ENCODE results near the gene CIDEB. TPM values are rescaled to one million over a fixed set of nuclear protein-coding genes. Genes with fewer than 3 reads are reported as not detected.

Gene CIDEB
- total and polyA plus RNA-seq, 11 donors: 1.7 to 10.1 (median 3.0) TPM

DNA sequence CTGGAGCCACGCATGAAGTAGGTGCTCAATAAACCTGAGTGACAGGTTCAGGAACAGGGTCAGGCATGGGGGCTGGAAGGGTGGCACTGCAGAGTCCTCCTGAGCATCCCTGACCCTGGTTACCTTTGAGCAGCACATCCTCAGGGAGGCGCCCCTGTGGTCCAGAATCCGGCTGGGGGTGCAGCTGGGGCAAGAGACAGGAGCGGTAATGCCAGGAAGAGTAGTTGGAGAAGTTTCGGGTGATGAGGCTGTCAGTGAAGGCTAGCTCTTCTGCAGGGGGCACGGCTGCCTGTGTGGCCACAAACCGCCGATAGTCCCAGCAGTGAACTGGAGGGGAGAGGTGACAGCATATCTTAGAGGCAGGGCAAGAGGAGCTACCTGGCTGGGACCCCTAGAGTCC is 38.4 kb downstream of the CIDEB start:
- DNase-seq (no peak), ATAC-seq (no peak)
- Histone ChIP-seq H3K9me3 (no peaks in the 10 kb centered on the region), H3K36me3 (peaks cover 0 to 46% (median 30%) of the 10 kb centered on the region in 9 donors), H3K27me3 (no peaks in the 10 kb centered on the region), H3K27ac (no peak overlapping the region), H3K4me3 (no peak overlapping the region), H3K4me1 (peaks cover 0 to 35% (median 11%) of the 10 kb centered on the region in 12 donors)
- WGBS, 4 donors: 90 to 97% (median 93%) methylated on average over 8 of the region's 8 CpGs
- TF ChIP-seq CTCF (IDR thresholded peaks at IDR 0.05) (no peak), POLR2A (IDR thresholded peaks at IDR 0.05) (no peak)
- intact Hi-C loops (cut with DNase I): no loop called here

DNA sequence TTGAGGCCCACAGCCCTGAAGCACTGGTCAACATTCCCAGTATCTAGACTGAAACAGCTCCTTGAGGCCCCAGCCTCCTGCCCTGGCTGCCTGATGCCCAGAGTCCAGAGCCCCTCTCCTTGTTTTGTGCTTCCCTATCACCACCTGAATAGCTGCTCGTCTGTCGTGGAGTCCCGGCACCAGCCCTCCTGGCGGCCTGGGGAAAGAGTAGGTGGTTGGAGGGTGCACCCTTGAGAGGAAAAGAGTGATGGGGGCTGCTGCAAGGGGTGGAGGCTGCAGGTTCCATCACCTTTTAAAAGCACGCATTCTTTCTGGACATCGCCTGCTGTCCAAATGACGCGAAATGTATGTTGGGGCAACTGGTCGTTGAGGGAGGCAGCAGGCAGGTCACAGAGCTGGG is 39.6 kb downstream of the CIDEB start:
- Histone ChIP-seq H3K27ac (no peak overlapping the region), H3K27me3 (no peaks in the 10 kb centered on the region), H3K4me1 (peaks cover 0 to 24% (median 6%) of the 10 kb centered on the region in 12 donors), H3K36me3 (peaks cover 0 to 46% (median 30%) of the 10 kb centered on the region in 9 donors), H3K4me3 (no peak overlapping the region), H3K9me3 (no peaks in the 10 kb centered on the region)
- no peak for ATAC-seq
- TF ChIP-seq POLR2A (IDR thresholded peaks at IDR 0.05): no peak
- no peak for TF ChIP-seq CTCF (IDR thresholded peaks at IDR 0.05)
- intact Hi-C loops (cut with DNase I): no loop called here
- no peak for DNase-seq
- WGBS, 4 donors: 86 to 96% (median 89%) methylated on average over 9 of the region's 9 CpGs

- Histone ChIP-seq H3K27me3 (no peaks in the 10 kb centered on the region), H3K27ac (no peak overlapping the region), H3K36me3 (peaks cover 0 to 46% (median 30%) of the 10 kb centered on the region in 9 donors), H3K9me3 (no peaks in the 10 kb centered on the region), H3K4me1 (peaks cover 0 to 17% (median 6%) of the 10 kb centered on the region in 12 donors), H3K4me3 (no peak overlapping the region)
- intact Hi-C loops (cut with DNase I): no loop called here
- no peak for DNase-seq
- TF ChIP-seq POLR2A (IDR thresholded peaks at IDR 0.05) (no peak), CTCF (IDR thresholded peaks at IDR 0.05) (no peak)
- ATAC-seq: no peak
- WGBS, 4 donors: 91 to 95% (median 94%) methylated on average over 5 to 9 of the region's 9 CpGs
Measured at GRCh38 chr14:24267516-24267915, 40.3 kb downstream of the CIDEB start.

DNA sequence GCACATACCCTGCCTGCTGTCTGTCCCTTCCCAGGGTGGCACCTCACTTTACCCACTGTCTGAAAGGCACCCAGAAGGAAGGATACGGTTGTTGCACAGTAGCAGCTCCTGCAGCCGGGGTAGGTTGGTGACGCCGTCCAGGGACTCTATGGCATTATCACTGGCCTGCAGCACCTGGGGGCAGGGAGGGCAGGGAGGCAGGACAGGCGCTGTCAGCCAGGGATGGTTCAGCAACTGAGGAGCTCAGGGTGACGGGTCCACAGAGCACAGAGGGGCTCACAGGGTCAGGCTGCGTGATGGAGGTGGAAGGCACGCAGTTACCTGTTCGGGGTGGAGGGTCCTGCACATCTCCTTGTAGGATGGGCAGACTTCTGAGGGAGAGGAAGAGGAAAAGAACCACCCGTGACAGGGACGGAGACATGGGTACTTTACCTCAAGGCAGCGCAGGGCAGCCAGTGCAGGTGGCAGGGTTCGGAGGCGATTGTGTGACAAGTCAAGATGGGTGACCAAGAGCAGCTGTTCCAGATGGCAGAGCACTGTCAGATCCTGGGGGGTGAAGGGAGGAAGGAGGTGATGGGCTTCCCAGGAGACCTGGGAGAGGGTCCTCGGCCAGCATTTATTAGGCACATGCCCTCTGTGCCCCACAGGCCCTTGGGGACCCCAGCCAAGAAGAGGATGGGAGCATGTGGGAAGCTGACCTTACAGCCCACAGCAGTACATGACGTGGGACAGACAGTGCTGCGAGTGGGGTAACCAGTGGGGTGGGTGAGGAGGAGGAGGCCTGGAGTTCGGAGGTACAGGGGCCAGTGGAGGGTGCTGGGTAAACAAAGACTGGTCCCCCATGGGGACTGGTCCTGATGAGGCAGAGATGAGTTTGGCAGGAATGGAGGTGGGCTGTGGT is 41.2 kb downstream of the CIDEB start:
- H3K4me3 ChIP-seq: no peak overlapping the region
- no peak for TF ChIP-seq POLR2A (IDR thresholded peaks at IDR 0.05)
- TF ChIP-seq CTCF (IDR thresholded peaks at IDR 0.05): no peak
- peaks cover 0 to 46% (median 30%) of the 10 kb centered on the region in 9 donors for H3K36me3 ChIP-seq
- no peaks in the 10 kb centered on the region for H3K9me3 ChIP-seq
- DNase-seq (no peak), ATAC-seq (no peak)
- no peak overlapping the region for H3K27ac ChIP-seq
- intact Hi-C loops (cut with DNase I): no loop called here
- H3K4me1 ChIP-seq: peaks cover 0 to 7% (median 0%) of the 10 kb centered on the region in 12 donors
- 84 to 91% (median 88%) methylated on average over 18 of the region's 18 CpGs for WGBS, 4 donors
- no peaks in the 10 kb centered on the region for H3K27me3 ChIP-seq

All from heart left ventricle (tissue), 16 donors.